Heart left ventricle (tissue), 13 donors: ENCODE measurements around the gene AHRR.

Experiments used
- POLR2A ChIP-seq, 2 donors: fragments of 450-650 bp; IDR thresholded peaks; one replicate each; pipeline ENCODE4 v1.6.1; 2017; ENCODE audit warnings: antibody characterized with exemption in 2 of 2, mild to moderate bottlenecking in 2 of 2, moderate library complexity in 2 of 2
- TF ChIP-seq, protein P1 (sequence below), 12 donors: fragments of 200-600 bp; sonication (generic) in 4 of 12; IDR thresholded peaks; one replicate each; pipeline versions ENCODE4 v1.5.0 to v1.8.0; 2018 to 2022; ENCODE audit warnings: antibody characterized with exemption in 12 of 12, mild to moderate bottlenecking in 5 of 12
- donor health status: ischemic (EF 13 %, LVEDD 7.1; RV severe dilation, severe dysfunction).
- donor health status: DM: no; HTN: yes; CAD: no.
- donor health status: DM: no; HTN: no; CAD: no.
- donor health status: ischemic (EF 25% LVEDD 6.9; RV normal size, moderate dysfunction).
- donor health status: ischemic (EF 25% LVEDD 5.7; RV mildly dilated, moderate dysfunction).
- donor health status: ischemic (EF 35%, LVEDD 5.7; RV mildly dilated, moderate dysfunction).
- donor health status: nonischemic (EF 11% LVEDD 7.7; RV severe dilation, severe dysfunction).
- donor health status: DM: yes; HTN: yes; CAD: no.
- donor health status: PGD.
- donor health status: ischemic (EF 29% LVEDD 5.4; RV normal size, mild dysfunction).
- donor health status: nonischemic (EF 23%, LVEDD 6.1; RV moderate dilation, normal function).

DNA sequence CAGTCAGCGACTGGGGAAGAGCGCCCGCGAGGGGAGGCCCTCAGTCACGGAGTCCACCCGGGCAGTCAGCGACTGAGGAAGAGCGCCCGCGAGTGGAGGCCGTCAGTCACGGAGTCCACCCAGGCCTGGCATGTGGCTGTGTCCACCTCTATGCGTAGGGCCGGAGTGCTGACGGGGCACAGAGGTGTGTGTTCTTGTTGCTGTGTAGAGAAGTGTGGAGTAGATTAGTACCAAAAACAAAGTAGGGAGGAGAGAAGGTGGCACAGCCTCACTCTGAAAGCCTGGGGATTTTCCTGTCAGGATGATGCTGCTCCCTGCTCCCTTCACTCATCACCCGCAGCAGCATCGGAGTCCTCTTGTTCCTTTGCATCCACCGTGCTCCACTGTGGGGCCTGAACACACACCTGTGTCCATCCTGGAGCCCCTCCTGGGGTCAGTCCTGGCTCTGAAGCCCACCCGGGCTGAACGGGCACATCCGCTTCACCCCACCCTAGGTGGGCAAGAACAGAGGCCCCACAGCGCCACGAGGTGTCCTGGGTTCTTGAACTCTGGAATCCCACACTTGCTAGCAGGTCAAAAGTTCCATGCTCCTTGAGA, 37.9 kb downstream of the AHRR start:
- TF ChIP-seq, protein P1, sequence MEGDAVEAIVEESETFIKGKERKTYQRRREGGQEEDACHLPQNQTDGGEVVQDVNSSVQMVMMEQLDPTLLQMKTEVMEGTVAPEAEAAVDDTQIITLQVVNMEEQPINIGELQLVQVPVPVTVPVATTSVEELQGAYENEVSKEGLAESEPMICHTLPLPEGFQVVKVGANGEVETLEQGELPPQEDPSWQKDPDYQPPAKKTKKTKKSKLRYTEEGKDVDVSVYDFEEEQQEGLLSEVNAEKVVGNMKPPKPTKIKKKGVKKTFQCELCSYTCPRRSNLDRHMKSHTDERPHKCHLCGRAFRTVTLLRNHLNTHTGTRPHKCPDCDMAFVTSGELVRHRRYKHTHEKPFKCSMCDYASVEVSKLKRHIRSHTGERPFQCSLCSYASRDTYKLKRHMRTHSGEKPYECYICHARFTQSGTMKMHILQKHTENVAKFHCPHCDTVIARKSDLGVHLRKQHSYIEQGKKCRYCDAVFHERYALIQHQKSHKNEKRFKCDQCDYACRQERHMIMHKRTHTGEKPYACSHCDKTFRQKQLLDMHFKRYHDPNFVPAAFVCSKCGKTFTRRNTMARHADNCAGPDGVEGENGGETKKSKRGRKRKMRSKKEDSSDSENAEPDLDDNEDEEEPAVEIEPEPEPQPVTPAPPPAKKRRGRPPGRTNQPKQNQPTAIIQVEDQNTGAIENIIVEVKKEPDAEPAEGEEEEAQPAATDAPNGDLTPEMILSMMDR (IDR thresholded peaks at IDR 0.05): no peak
- no peak for TF ChIP-seq POLR2A (IDR thresholded peaks at IDR 0.05)
